Suprapubic skin (tissue), 4 donors: Measurements from ENCODE around the gene MYL12A. TPM values are rescaled to one million over a fixed set of nuclear protein-coding genes. Genes with fewer than 3 reads are reported as not detected.

Experiments
- DNase-seq, 2 donors: peaks; one replicate each; pipeline ENCODE4 v3.0.0-alpha.2; 2019; ENCODE audit warnings: low spot score in 2 of 2
- H3K27ac ChIP-seq: fragments of 200-600 bp; sonication (generic); one replicate; pipeline ENCODE4 v1.5.1; 2019
- H3K27me3 ChIP-seq: fragments of 200-600 bp; sonication (generic); one replicate; pipeline ENCODE4 v1.5.1; 2019
- H3K36me3 ChIP-seq: fragments of 200-600 bp; sonication (generic); one replicate; pipeline ENCODE4 v1.5.1; 2019
- H3K4me1 ChIP-seq: fragments of 200-600 bp; sonication (generic); one replicate; pipeline ENCODE4 v1.5.1; 2019
- H3K4me3 ChIP-seq: fragments of 200-600 bp; sonication (generic); one replicate; pipeline ENCODE4 v1.5.1; 2019; ENCODE audit warnings: mild to moderate bottlenecking
- H3K9me3 ChIP-seq: fragments of 200-600 bp; sonication (generic); one replicate; pipeline ENCODE4 v1.5.1; 2019
- EP300 ChIP-seq: sonication (generic); formaldehyde crosslinking; IDR thresholded peaks from one replicate; pipeline ENCODE4 v1.6.1; 2017; ENCODE audit warnings: antibody characterized with exemption
- POLR2A ChIP-seq, 2 donors: fragments of 450-650 bp; IDR thresholded peaks; one replicate each; pipeline ENCODE4 v1.6.1; 2017; ENCODE audit warnings: antibody characterized with exemption in 2 of 2, mild to moderate bottlenecking in 2 of 2, moderate library complexity in 2 of 2
- POLR2AphosphoS5 ChIP-seq, 3 donors: sonication (generic); formaldehyde crosslinking; IDR thresholded peaks; one replicate each; pipeline ENCODE4 v1.6.1; 2017; ENCODE audit warnings: antibody characterized with exemption in 3 of 3
- WGBS: methylation state at CpG from one replicate; pipeline ENCODE4 v1.1.5; 2018; 5-methylcytosine and 5-hydroxymethylcytosine counted together
- total RNA-seq, 4 donors: library from RNA; depleted of rRNA; stranded (reverse); fragments of >200 nt; gene quantifications; one replicate each; pipeline ENCODE4 v1.1.0, GENCODE V29; 2016
- TF ChIP-seq, protein P1 (sequence below), 2 donors: fragments of 200-600 bp in 1 of 2; fragments of 450-650 bp in 1 of 2; sonication (generic) in 1 of 2; IDR thresholded peaks; one replicate each; pipeline ENCODE4 v1.5.1; 2016 to 2019; ENCODE audit warnings: antibody characterized with exemption in 2 of 2, mild to moderate bottlenecking in 1 of 2, moderate library complexity in 1 of 2

MYL12A gene
- total RNA-seq, 4 donors from 2014 or later = 190 to 259 (median 242) TPM

DNA sequence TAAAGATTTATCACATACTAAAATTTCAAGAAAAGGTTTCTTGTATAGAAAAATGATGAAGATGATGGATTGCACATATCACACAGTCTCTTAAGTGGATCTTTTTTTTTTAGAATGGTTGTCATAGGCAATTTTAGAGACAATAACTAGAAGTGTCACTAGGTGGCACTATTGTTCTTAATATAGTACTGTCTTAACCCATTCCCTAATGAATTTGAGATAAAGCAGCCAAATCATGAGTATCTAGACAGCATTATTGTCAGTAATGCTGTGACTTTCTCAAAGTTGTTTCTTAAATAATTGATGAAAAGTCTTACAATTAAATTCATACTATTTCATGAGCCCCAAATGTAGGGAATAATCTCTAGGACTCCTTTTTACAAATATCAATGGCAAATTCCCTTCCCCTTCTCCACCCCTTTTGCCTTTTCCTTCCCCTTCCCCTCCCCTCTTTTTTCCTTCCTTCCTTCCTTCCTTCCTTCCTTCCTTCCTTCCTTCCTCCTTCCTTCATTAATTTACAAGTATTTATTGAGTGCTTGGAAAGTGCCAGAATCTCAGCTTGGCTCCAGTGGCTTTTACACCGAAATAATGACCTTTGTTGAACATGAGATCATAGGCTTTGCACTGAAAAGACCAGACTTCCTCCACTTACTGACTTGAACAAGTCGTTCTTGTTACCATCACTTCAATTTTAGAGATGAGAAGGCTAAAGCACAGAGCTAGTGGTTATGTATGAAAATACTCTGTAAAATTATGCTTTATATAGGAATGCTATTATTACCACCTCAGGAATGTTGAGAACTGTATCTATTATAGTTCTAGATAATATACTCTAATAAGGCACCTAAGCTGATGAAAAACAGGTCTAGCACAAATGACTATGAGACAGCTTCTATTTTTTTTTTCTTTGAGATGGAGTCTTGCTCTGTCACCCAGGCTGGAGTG is 34.1 kb downstream of the MYL12A start:
- H3K27ac ChIP-seq = no peak overlapping the region

GRCh38 chr18:3283253-3283863 is 35.8 kb downstream of the MYL12A start:
- Histone ChIP-seq H3K36me3 (peaks cover 4% of the 10 kb centered on the region), H3K4me3 (no peak overlapping the region), H3K27me3 (no peaks in the 10 kb centered on the region), H3K27ac (no peak overlapping the region), H3K9me3 (no peaks in the 10 kb centered on the region), H3K4me1 (peaks cover 6% of the 10 kb centered on the region)
- DNase-seq = no peak
- WGBS = 66% methylated on average over 10 of the region's 10 CpGs
- no peak for TF ChIP-seq POLR2AphosphoS5 (IDR thresholded peaks at IDR 0.05)
- TF ChIP-seq, protein P1, sequence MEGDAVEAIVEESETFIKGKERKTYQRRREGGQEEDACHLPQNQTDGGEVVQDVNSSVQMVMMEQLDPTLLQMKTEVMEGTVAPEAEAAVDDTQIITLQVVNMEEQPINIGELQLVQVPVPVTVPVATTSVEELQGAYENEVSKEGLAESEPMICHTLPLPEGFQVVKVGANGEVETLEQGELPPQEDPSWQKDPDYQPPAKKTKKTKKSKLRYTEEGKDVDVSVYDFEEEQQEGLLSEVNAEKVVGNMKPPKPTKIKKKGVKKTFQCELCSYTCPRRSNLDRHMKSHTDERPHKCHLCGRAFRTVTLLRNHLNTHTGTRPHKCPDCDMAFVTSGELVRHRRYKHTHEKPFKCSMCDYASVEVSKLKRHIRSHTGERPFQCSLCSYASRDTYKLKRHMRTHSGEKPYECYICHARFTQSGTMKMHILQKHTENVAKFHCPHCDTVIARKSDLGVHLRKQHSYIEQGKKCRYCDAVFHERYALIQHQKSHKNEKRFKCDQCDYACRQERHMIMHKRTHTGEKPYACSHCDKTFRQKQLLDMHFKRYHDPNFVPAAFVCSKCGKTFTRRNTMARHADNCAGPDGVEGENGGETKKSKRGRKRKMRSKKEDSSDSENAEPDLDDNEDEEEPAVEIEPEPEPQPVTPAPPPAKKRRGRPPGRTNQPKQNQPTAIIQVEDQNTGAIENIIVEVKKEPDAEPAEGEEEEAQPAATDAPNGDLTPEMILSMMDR (IDR thresholded peaks at IDR 0.05) = no peak
- TF ChIP-seq POLR2A (IDR thresholded peaks at IDR 0.05) = no peak
- no peak for TF ChIP-seq EP300

More for the DNA sequence above, 34.1 kb downstream of the MYL12A start:
- Histone ChIP-seq H3K4me3 (no peak overlapping the region), H3K9me3 (no peaks in the 10 kb centered on the region), H3K27me3 (no peaks in the 10 kb centered on the region), H3K36me3 (peaks cover 18% of the 10 kb centered on the region), H3K4me1 (peaks cover 6% of the 10 kb centered on the region)
- 32% methylated on average over 2 of the region's 2 CpGs for WGBS
- DNase-seq = no peak
- no peak for TF ChIP-seq POLR2AphosphoS5 (IDR thresholded peaks at IDR 0.05)
- TF ChIP-seq, protein P1 (IDR thresholded peaks at IDR 0.05) = peak; percentile 41 to 64

DNA sequence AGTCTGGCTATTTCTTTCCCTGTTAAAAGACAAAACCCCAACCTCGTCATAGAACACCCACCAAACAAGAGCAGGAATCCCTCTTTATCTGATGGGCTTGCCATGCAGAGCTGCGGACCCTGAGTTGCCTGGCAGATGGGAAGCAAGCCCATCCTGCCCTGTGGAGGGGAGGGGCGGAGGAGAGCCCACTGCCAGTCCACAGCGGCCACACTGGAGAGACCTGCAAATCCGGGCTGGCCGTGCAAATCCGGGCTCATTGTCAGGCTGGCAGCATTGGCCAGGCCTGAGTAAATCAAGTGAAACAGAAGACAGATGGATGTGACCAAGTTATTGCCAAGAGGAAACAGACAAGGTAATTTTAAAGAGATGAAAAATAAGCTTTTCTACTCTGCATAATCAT is 36.3 kb downstream of the MYL12A start:
- Histone ChIP-seq H3K4me1 (peaks cover 6% of the 10 kb centered on the region), H3K27me3 (no peaks in the 10 kb centered on the region), H3K27ac (no peak overlapping the region), H3K36me3 (no peaks in the 10 kb centered on the region), H3K9me3 (no peaks in the 10 kb centered on the region), H3K4me3 (no peak overlapping the region)
- TF ChIP-seq EP300 (no peak), POLR2A (IDR thresholded peaks at IDR 0.05) (no peak), POLR2AphosphoS5 (IDR thresholded peaks at IDR 0.05) (no peak)
- WGBS = 61% methylated on average over 7 of the region's 7 CpGs
- DNase-seq = no peak

DNA sequence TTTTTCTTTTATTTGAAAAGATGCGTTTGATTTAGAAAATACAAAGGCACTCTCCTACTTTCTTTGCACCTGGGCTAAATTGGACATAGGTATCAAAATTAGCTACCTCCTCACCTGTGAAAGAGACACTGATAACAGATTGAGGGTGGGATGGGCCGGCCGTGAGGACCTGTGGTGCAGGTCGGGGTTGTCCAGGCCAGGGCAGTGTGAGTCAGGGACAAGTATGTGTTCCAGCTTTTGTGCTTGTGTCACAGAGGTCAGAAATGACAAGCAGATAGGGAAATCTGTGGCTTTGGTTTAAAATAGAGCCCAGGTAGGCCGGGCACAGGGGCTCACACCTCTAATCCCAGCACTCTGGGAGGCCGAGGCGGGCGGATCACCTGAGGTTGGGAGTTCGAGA is 36.9 kb downstream of the MYL12A start:
- H3K27ac ChIP-seq = no peak overlapping the region
- H3K9me3 ChIP-seq = no peaks in the 10 kb centered on the region
- no peaks in the 10 kb centered on the region for H3K36me3 ChIP-seq
- no peak overlapping the region for H3K4me3 ChIP-seq
- WGBS = 89% methylated on average over 9 of the region's 9 CpGs
- H3K4me1 ChIP-seq = peaks cover 6% of the 10 kb centered on the region
- TF ChIP-seq POLR2A (IDR thresholded peaks at IDR 0.05) (no peak), EP300 (no peak), POLR2AphosphoS5 (IDR thresholded peaks at IDR 0.05) (no peak)
- TF ChIP-seq, protein P1 (IDR thresholded peaks at IDR 0.05) = no peak
- DNase-seq = no peak
- H3K27me3 ChIP-seq = no peaks in the 10 kb centered on the region

- H3K4me3 ChIP-seq = no peak overlapping the region
- DNase-seq = no peak
- peaks cover 6% of the 10 kb centered on the region for H3K4me1 ChIP-seq
- no peaks in the 10 kb centered on the region for H3K27me3 ChIP-seq
- TF ChIP-seq POLR2A (IDR thresholded peaks at IDR 0.05) (no peak), POLR2AphosphoS5 (IDR thresholded peaks at IDR 0.05) (no peak), EP300 (no peak)
- TF ChIP-seq, protein P1 (IDR thresholded peaks at IDR 0.05) = no peak
- no peak overlapping the region for H3K27ac ChIP-seq
- H3K9me3 ChIP-seq = no peaks in the 10 kb centered on the region
- WGBS = 96% methylated on average over 7 of the region's 7 CpGs
- no peaks in the 10 kb centered on the region for H3K36me3 ChIP-seq
These were observed 38.6 kb downstream of the MYL12A start for GRCh38 chr18:3286159-3286558.
